Trophoblast cell (in vitro differentiated cells and primary cell): ENCODE data around the gene PGAP2.

ENCODE experiments used
- DNase-seq, 2 donors: peaks; one replicate each; pipeline ENCODE4 v3.0.0-alpha.2; 2016
- H2AFZ ChIP-seq: 2 replicates; pipeline ENCODE4 v1.6.1; 2013; ENCODE audit warnings: low read length, moderate library complexity, mild to moderate bottlenecking; ENCODE audit not compliant: insufficient read depth, poor library complexity
- H2AK5ac ChIP-seq: 2 replicates; pipeline ENCODE4 v1.6.1; 2013; ENCODE audit warnings: mild to moderate bottlenecking, low read length
- H2BK120ac ChIP-seq: 2 replicates; pipeline ENCODE4 v1.6.1; 2013; ENCODE audit warnings: low read length, mild to moderate bottlenecking, moderate library complexity; ENCODE audit not compliant: insufficient read depth, poor library complexity
- H2BK12ac ChIP-seq: 2 replicates; pipeline ENCODE4 v1.6.1; 2013; ENCODE audit warnings: mild to moderate bottlenecking, low read length, moderate library complexity
- H2BK5ac ChIP-seq: 2 replicates; pipeline ENCODE4 v1.6.1; 2013; ENCODE audit warnings: low read length, low read depth, moderate library complexity, mild to moderate bottlenecking; ENCODE audit not compliant: poor library complexity
- H3K14ac ChIP-seq: 2 replicates; pipeline ENCODE4 v1.6.1; 2013; ENCODE audit warnings: mild to moderate bottlenecking, low read length
- H3K18ac ChIP-seq: 2 replicates; pipeline ENCODE4 v1.6.1; 2013; ENCODE audit warnings: mild to moderate bottlenecking, low read length
- H3K23ac ChIP-seq: 2 replicates; pipeline ENCODE4 v1.6.1; 2013; ENCODE audit warnings: low read length
- H3K27ac ChIP-seq: 2 replicates; pipeline ENCODE4 v1.5.1; 2013; ENCODE audit warnings: low read depth, mild to moderate bottlenecking, inconsistent platforms, low read length, moderate library complexity
- H3K27me3 ChIP-seq: 2 replicates; pipeline ENCODE4 v1.6.1; 2013; ENCODE audit warnings: inconsistent platforms, mild to moderate bottlenecking, low read length, moderate library complexity; ENCODE audit not compliant: insufficient read depth
- H3K36me3 ChIP-seq, 2 experiments: 1 replicate in 1 of 2; 2 replicates in 1 of 2; pipeline ENCODE4 v1.6.1; 2013; ENCODE audit warnings: low read length in 2 of 2, mild to moderate bottlenecking in 2 of 2, moderate library complexity in 1 of 2; ENCODE audit not compliant: insufficient read depth in 2 of 2, control insufficient read depth in 1 of 2
- H3K4ac ChIP-seq: 2 replicates; pipeline ENCODE4 v1.6.1; 2013; ENCODE audit warnings: low read depth, mild to moderate bottlenecking, low read length, moderate library complexity
- H3K4me1 ChIP-seq, 2 experiments: 1 replicate in 1 of 2; 2 replicates in 1 of 2; pipeline ENCODE4 v1.6.1; 2013; ENCODE audit warnings: low read length in 2 of 2, mild to moderate bottlenecking in 2 of 2, moderate library complexity in 1 of 2; ENCODE audit not compliant: insufficient read depth in 2 of 2, control insufficient read depth in 1 of 2
- H3K4me2 ChIP-seq: 2 replicates; pipeline ENCODE4 v1.6.1; 2013; ENCODE audit warnings: inconsistent platforms, mild to moderate bottlenecking, low read length, moderate library complexity
- H3K4me3 ChIP-seq: 2 replicates; pipeline ENCODE4 v1.5.1; 2013; ENCODE audit warnings: mild to moderate bottlenecking, low read depth, low read length, inconsistent platforms
- H3K79me1 ChIP-seq: one replicate; pipeline ENCODE4 v1.6.1; 2013; ENCODE audit warnings: low read length
- H3K79me2 ChIP-seq: 2 replicates; pipeline ENCODE4 v1.6.1; 2013; ENCODE audit warnings: low read length, mild to moderate bottlenecking; ENCODE audit not compliant: control insufficient read depth, insufficient read depth, poor library complexity
- H3K9ac ChIP-seq: 2 replicates; pipeline ENCODE4 v1.6.1; 2013; ENCODE audit warnings: mild to moderate bottlenecking, low read length
- H3K9me3 ChIP-seq: 2 replicates; pipeline ENCODE4 v1.6.1; 2013; ENCODE audit warnings: low read depth, mild to moderate bottlenecking, control low read depth, inconsistent platforms, low read length; ENCODE audit not compliant: insufficient read depth
- H4K12ac ChIP-seq: 2 replicates; pipeline ENCODE4 v1.6.1; 2013; ENCODE audit warnings: low read depth, mild to moderate bottlenecking, low read length, moderate library complexity
- H4K8ac ChIP-seq: 2 replicates; pipeline ENCODE4 v1.6.1; 2013; ENCODE audit warnings: low read depth, mild to moderate bottlenecking, low read length, moderate library complexity
- H4K91ac ChIP-seq: one replicate; pipeline ENCODE4 v1.6.1; 2013; ENCODE audit warnings: low read depth, mild to moderate bottlenecking, low read length, moderate library complexity
- WGBS: extraction: QIAGEN DNeasy Blood & Tissue Kit; methylation state at CpG from one replicate; pipeline ENCODE4 v1.1.7; 2013; ENCODE audit warnings: missing lambda C conversion rate; ENCODE audit not compliant: insufficient read length, insufficient coverage; ENCODE audit errors: extremely low coverage; 5-methylcytosine and 5-hydroxymethylcytosine counted together

The PGAP2 gene

GRCh38 chr11:3799143-3799542 lies 9.2 kb upstream of the PGAP2 start:
- no peak for DNase-seq
- H3K9ac ChIP-seq: no peak overlapping the region
- H3K9me3 ChIP-seq: no peaks in the 10 kb centered on the region
- H3K36me3 ChIP-seq: peaks cover 4 to 6% of the 10 kb centered on the region in 2 experiments
- H3K27me3 ChIP-seq: no peaks in the 10 kb centered on the region
- no peak overlapping the region for H3K18ac ChIP-seq
- no peak overlapping the region for H4K8ac ChIP-seq
- no peak overlapping the region for H3K4ac ChIP-seq
- H2BK120ac ChIP-seq: no peak overlapping the region
- no peak overlapping the region for H2AFZ ChIP-seq
- H4K12ac ChIP-seq: no peak overlapping the region
- no peak overlapping the region for H3K4me2 ChIP-seq
- no peak overlapping the region for H3K23ac ChIP-seq
- no peak overlapping the region for H3K14ac ChIP-seq
- peak overlapping the region; percentile 30 for H2BK12ac ChIP-seq
- no peak overlapping the region for H3K4me3 ChIP-seq
- no peak overlapping the region for H4K91ac ChIP-seq
- H2AK5ac ChIP-seq: no peak overlapping the region
- peaks cover 14% of the 10 kb centered on the region for H3K79me2 ChIP-seq
- peaks cover 10% of the 10 kb centered on the region for H3K79me1 ChIP-seq
- peaks cover 0 to 2% of the 10 kb centered on the region in 2 experiments for H3K4me1 ChIP-seq
- no peak overlapping the region for H3K27ac ChIP-seq
- no CpG with 5 or more reads among the region's 9 CpGs for WGBS
- H2BK5ac ChIP-seq: no peak overlapping the region

- no peak overlapping the region for H3K9ac ChIP-seq
- no peak overlapping the region for H2BK12ac ChIP-seq
- H2AFZ ChIP-seq: no peak overlapping the region
- H3K9me3 ChIP-seq: no peaks in the 10 kb centered on the region
- no peak overlapping the region for H3K23ac ChIP-seq
- H3K4me3 ChIP-seq: no peak overlapping the region
- H2BK5ac ChIP-seq: no peak overlapping the region
- H2BK120ac ChIP-seq: no peak overlapping the region
- H3K36me3 ChIP-seq: no peaks in the 10 kb centered on the region
- H3K18ac ChIP-seq: no peak overlapping the region
- H4K91ac ChIP-seq: no peak overlapping the region
- H3K14ac ChIP-seq: no peak overlapping the region
- H3K79me1 ChIP-seq: peaks cover 10% of the 10 kb centered on the region
- no peak overlapping the region for H4K12ac ChIP-seq
- peaks cover 11% of the 10 kb centered on the region for H3K79me2 ChIP-seq
- no peak for DNase-seq
- H3K27ac ChIP-seq: no peak overlapping the region
- no peaks in the 10 kb centered on the region for H3K27me3 ChIP-seq
- no peak overlapping the region for H2AK5ac ChIP-seq
- WGBS: 100% methylated on average over 1 of the region's 5 CpGs
- H3K4me1 ChIP-seq: peaks cover 2% of the 10 kb centered on the region in 2 experiments
- no peak overlapping the region for H4K8ac ChIP-seq
- no peak overlapping the region for H3K4ac ChIP-seq
- H3K4me2 ChIP-seq: no peak overlapping the region
These were observed 8.5 kb upstream of the PGAP2 start for GRCh38 chr11:3799873-3800272.

- Histone ChIP-seq H3K4me3 (no peak overlapping the region), H3K4me2 (no peak overlapping the region), H3K23ac (no peak overlapping the region), H2AFZ (no peak overlapping the region), H4K91ac (no peak overlapping the region), H3K36me3 (no peaks in the 10 kb centered on the region), H4K12ac (no peak overlapping the region), H3K79me1 (peaks cover 5% of the 10 kb centered on the region), H4K8ac (no peak overlapping the region), H3K4me1 (peaks cover 2% of the 10 kb centered on the region in 2 experiments), H2BK12ac (no peak overlapping the region), H2AK5ac (peak overlapping the region; percentile 50), H3K27me3 (no peaks in the 10 kb centered on the region), H3K18ac (peak overlapping the region; percentile 18), H2BK5ac (no peak overlapping the region), H3K14ac (no peak overlapping the region), H3K79me2 (peaks cover 1% of the 10 kb centered on the region), H3K27ac (no peak overlapping the region), H3K9me3 (no peaks in the 10 kb centered on the region), H3K9ac (no peak overlapping the region), H3K4ac (no peak overlapping the region), H2BK120ac (no peak overlapping the region)
- no peak for DNase-seq
- no CpG with 5 or more reads among the region's 4 CpGs for WGBS
These were observed 6.2 kb upstream of the PGAP2 start for GRCh38 chr11:3802011-3802790.

GRCh38 chr11:3803726-3804495 lies 4.4 kb upstream of the PGAP2 start:
- Histone ChIP-seq H3K23ac (no peak overlapping the region), H4K8ac (no peak overlapping the region), H2BK5ac (no peak overlapping the region), H3K79me1 (peaks cover 7% of the 10 kb centered on the region), H3K9me3 (no peaks in the 10 kb centered on the region), H4K12ac (no peak overlapping the region), H2AK5ac (no peak overlapping the region), H3K4ac (no peak overlapping the region), H3K14ac (no peak overlapping the region), H2BK12ac (no peak overlapping the region), H3K9ac (no peak overlapping the region), H3K18ac (no peak overlapping the region), H3K4me1 (peaks cover 2 to 5% of the 10 kb centered on the region in 2 experiments), H2AFZ (no peak overlapping the region), H3K27ac (no peak overlapping the region), H3K4me3 (no peak overlapping the region), H2BK120ac (no peak overlapping the region), H3K4me2 (peak overlapping the region; percentile 14), H3K79me2 (peaks cover 2% of the 10 kb centered on the region), H3K36me3 (no peaks in the 10 kb centered on the region), H4K91ac (no peak overlapping the region), H3K27me3 (no peaks in the 10 kb centered on the region)
- WGBS: no CpG with 5 or more reads among the region's 11 CpGs
- peak; percentile 75 to 80 for DNase-seq
